SK-N-SH (cell line): ENCODE data around the gene DNAJC2. TPM values are rescaled to one million over a fixed set of nuclear protein-coding genes. Genes with fewer than 3 reads are reported as not detected.

Experiments used
- CTCF ChIA-PET: fragments of 300-600, 350-600 bp; formaldehyde crosslinking; extraction: SDS; loops from one replicate; lab custom pipeline; 2021; lab: Yijun Ruan, JAX
- POLR2A ChIA-PET: fragments of 350-600 bp; sonication (Branson Sonifier 250); formaldehyde crosslinking; extraction: SDS; loops from one replicate; lab custom pipeline; 2020; ENCODE audit warnings: antibody characterized with exemption, inconsistent platforms; lab: Yijun Ruan, JAX
- DNase-seq: peaks from one replicate; pipeline ENCODE4 v3.0.0; 2012
- H2AFZ ChIP-seq: fragments of 200-600 bp; sonication (generic); 2 replicates; pipeline ENCODE4 v1.8.1; 2016; ENCODE audit warnings: antibody characterized with exemption, mild to moderate bottlenecking, low read depth
- H3F3A ChIP-seq: fragments of 200-600 bp; sonication (generic); replicated peaks from 2 replicates; pipeline ENCODE3; 2016; ENCODE audit warnings: antibody characterized with exemption, mild to moderate bottlenecking; ENCODE audit not compliant: insufficient read depth
- H3K27ac ChIP-seq, 2 experiments: fragments of 200-500 bp in 1 of 2; fragments of 200-600 bp in 1 of 2; sonication (Bioruptor generic) in 1 of 2; sonication (generic), shearing (Covaris generic) in 1 of 2; 2 replicates each; pipeline versions ENCODE4 v1.5.1 to v1.6.1; 2014 to 2016; ENCODE audit warnings: low read depth in 2 of 2, inconsistent platforms in 1 of 2, low read length in 1 of 2, mild to moderate bottlenecking in 1 of 2, mixed read lengths in 1 of 2
- H3K27me3 ChIP-seq: fragments of 200-600 bp; sonication (generic), shearing (Covaris generic); 2 replicates; pipeline ENCODE4 v1.6.1; 2016; ENCODE audit warnings: mixed run types; ENCODE audit not compliant: insufficient read depth
- H3K36me3 ChIP-seq, 2 experiments: fragments of 200-500 bp in 1 of 2; fragments of 200-600 bp in 1 of 2; sonication (Bioruptor generic) in 1 of 2; sonication (generic) in 1 of 2; replicated peaks in 1 of 2; 2 replicates each; pipeline versions ENCODE3 to v1.5.1; 2014 to 2016; ENCODE audit warnings: low read length in 1 of 2, mild to moderate bottlenecking in 1 of 2; ENCODE audit not compliant: insufficient read depth in 2 of 2, control insufficient read depth in 1 of 2
- H3K4me1 ChIP-seq, 2 experiments: fragments of 200-500 bp in 1 of 2; fragments of 200-600 bp in 1 of 2; sonication (Bioruptor generic) in 1 of 2; sonication (generic), shearing (Covaris generic) in 1 of 2; 2 replicates each; pipeline versions ENCODE4 v1.5.1 to v1.6.1; 2014 to 2016; ENCODE audit warnings: low read depth in 1 of 2, low read length in 1 of 2, mixed run types in 1 of 2; ENCODE audit not compliant: insufficient read depth in 2 of 2, control insufficient read depth in 1 of 2
- H3K4me2 ChIP-seq: fragments of 200-600 bp; sonication (generic), shearing (Covaris generic); 2 replicates; pipeline ENCODE4 v1.6.1; 2017; ENCODE audit warnings: mixed run types
- H3K4me3 ChIP-seq, 2 experiments: fragments of 200-500 bp in 1 of 2; fragments of 200-600 bp in 1 of 2; sonication (Bioruptor generic) in 1 of 2; sonication (generic), shearing (Covaris generic) in 1 of 2; 2 replicates each; pipeline versions ENCODE4 v1.5.1 to v1.8.1; 2014 to 2016; ENCODE audit warnings: low read depth in 2 of 2, inconsistent platforms in 1 of 2, low read length in 1 of 2, mild to moderate bottlenecking in 1 of 2, mixed read lengths in 1 of 2, moderate library complexity in 1 of 2
- H3K79me2 ChIP-seq: fragments of 200-600 bp; sonication (generic); 2 replicates; pipeline ENCODE4 v1.8.1; 2017; ENCODE audit warnings: mild to moderate bottlenecking; ENCODE audit not compliant: insufficient read depth
- H3K9ac ChIP-seq: fragments of 200-600 bp; sonication (generic); 2 replicates; pipeline ENCODE4 v1.6.1; 2017; ENCODE audit warnings: mixed run types
- H3K9me2 ChIP-seq: fragments of 200-600 bp; sonication (generic); 2 replicates; pipeline ENCODE4 v1.6.1; 2017; ENCODE audit warnings: mixed run types
- H3K9me3 ChIP-seq: fragments of 200-600 bp; sonication (generic); 2 replicates; pipeline ENCODE4 v1.6.1; 2017; ENCODE audit warnings: mixed run types, mild to moderate bottlenecking, moderate library complexity
- H4K20me1 ChIP-seq: fragments of 200-600 bp; sonication (generic); 2 replicates; pipeline ENCODE4 v1.6.1; 2017; ENCODE audit warnings: mild to moderate bottlenecking, mixed run types; ENCODE audit not compliant: insufficient read depth
- EZH2phosphoT487 ChIP-seq: fragments of 200-600 bp; sonication (generic); IDR thresholded peaks from 2 replicates; pipeline ENCODE4 v1.6.1; 2017; ENCODE audit warnings: low read depth, mixed run types, mild to moderate bottlenecking, antibody characterized with exemption, moderate library complexity, borderline replicate concordance
- FOXM1 ChIP-seq: IDR thresholded peaks from 2 replicates; pipeline ENCODE4 v1.4.0; 2012; ENCODE audit warnings: low read depth, mild to moderate bottlenecking
- GABPA ChIP-seq: IDR thresholded peaks from 2 replicates; pipeline ENCODE4 v1.4.0; 2012; ENCODE audit warnings: low read depth, mild to moderate bottlenecking
- IRF3 ChIP-seq: fragments of 150-350 bp; IDR thresholded peaks from 2 replicates; pipeline ENCODE4 v1.6.1; 2016; ENCODE audit warnings: mild to moderate bottlenecking, low read depth, low read length
- JUND ChIP-seq: IDR thresholded peaks from 2 replicates; pipeline ENCODE4 v1.4.0; 2012
- MXI1 ChIP-seq: IDR thresholded peaks from 2 replicates; pipeline ENCODE4 v1.6.1; 2012; ENCODE audit warnings: mild to moderate bottlenecking, low read depth, low read length, improper control_type of control experiment
- NRF1 ChIP-seq: IDR thresholded peaks from 2 replicates; pipeline ENCODE4 v1.6.1; 2012; ENCODE audit warnings: low read depth, mild to moderate bottlenecking, low read length
- PBX3 ChIP-seq: IDR thresholded peaks from 2 replicates; pipeline ENCODE4; 2012
- POLR2AphosphoS5 ChIP-seq: IDR thresholded peaks from 2 replicates; pipeline ENCODE4 v1.6.1; 2012; ENCODE audit warnings: low read depth, low read length
- RAD21 ChIP-seq: IDR thresholded peaks from 2 replicates; pipeline ENCODE4 v1.6.1; 2012; ENCODE audit warnings: mild to moderate bottlenecking, low read length
- RCOR1 ChIP-seq: fragments of 150-350 bp; IDR thresholded peaks from 2 replicates; pipeline ENCODE4 v1.6.1; 2017; ENCODE audit warnings: antibody characterized with exemption, low read length
- RXRA ChIP-seq: IDR thresholded peaks from 2 replicates; pipeline ENCODE4 v1.4.0; 2012; ENCODE audit warnings: low read depth, mild to moderate bottlenecking, borderline replicate concordance
- SIN3A ChIP-seq: IDR thresholded peaks from 2 replicates; pipeline ENCODE4 v1.6.1; 2012; ENCODE audit warnings: low read depth, mild to moderate bottlenecking, low read length, moderate library complexity, borderline replicate concordance
- SMC3 ChIP-seq: IDR thresholded peaks from 2 replicates; pipeline ENCODE4 v1.6.1; 2012; ENCODE audit warnings: low read depth, low read length, improper control_type of control experiment
- TCF12 ChIP-seq: IDR thresholded peaks from 2 replicates; pipeline ENCODE4 v1.4.0; 2012
- TEAD4 ChIP-seq: IDR thresholded peaks from 2 replicates; pipeline ENCODE4 v1.4.0; 2012; ENCODE audit warnings: mild to moderate bottlenecking, borderline replicate concordance; ENCODE audit not compliant: insufficient read depth
- USF2 ChIP-seq: fragments of 150-350 bp; IDR thresholded peaks from 2 replicates; pipeline ENCODE4 v1.6.1; 2017; ENCODE audit warnings: antibody characterized with exemption, low read length, low read depth, borderline replicate concordance
- ZBTB33 ChIP-seq: IDR thresholded peaks from 2 replicates; pipeline ENCODE4 v1.4.0; 2012; ENCODE audit warnings: low read depth, borderline replicate concordance
- WGBS: methylation state at CpG from one replicate; pipeline ENCODE4 v1.1.6; 2017; ENCODE audit warnings: low lambda C conversion rate; 5-methylcytosine and 5-hydroxymethylcytosine counted together
- polyA plus RNA-seq, 3 experiments: library from polyadenylated mRNA; depleted of rRNA; stranded (reverse); fragments of >200 nt; gene quantifications; 2 replicates each; pipeline ENCODE4 v1.2.3, GENCODE V29; 2012

The DNAJC2 gene
- polyA plus RNA-seq, 1 of the 3 experiments (the other 2 are of a cell fraction) = 18.9 TPM

GRCh38 chr7:103344453-103345149 is at the start of gene DNAJC2 (continued):
- no peak for TF ChIP-seq NRF1
- TF ChIP-seq TCF12 = peak; percentile 37; the same call in 1 of the 2 replicates
- no peak for TF ChIP-seq EZH2phosphoT487
- TF ChIP-seq RAD21 = no peak
- no peak for TF ChIP-seq TEAD4
- peak; percentile 84 for TF ChIP-seq RCOR1
- TF ChIP-seq GABPA = peak; percentile 95
- peak; percentile 31; the same call in 1 of the 2 replicates for TF ChIP-seq PBX3
- peak; percentile 96 for TF ChIP-seq POLR2AphosphoS5
- TF ChIP-seq USF2 = no peak; the same call in 1 of the 2 replicates
- TF ChIP-seq IRF3 = peak; percentile 42; the same call in 1 of the 2 replicates

GRCh38 chr7:103391976-103392375 is 47.4 kb upstream of the DNAJC2 start:
- Histone ChIP-seq H3K27ac (no peak overlapping the region), H3K27me3 (no peaks in the 10 kb centered on the region), H3K79me2 (no peaks in the 10 kb centered on the region), H3K9me2 (no peaks in the 10 kb centered on the region), H3K4me3 (no peak overlapping the region)
- TF ChIP-seq ZBTB33 = no peak
- TF ChIP-seq RAD21 = no peak
- TF ChIP-seq JUND = no peak
- TF ChIP-seq FOXM1 = no peak
- no peak for TF ChIP-seq NRF1
- no peak for TF ChIP-seq EZH2phosphoT487
- no peak for TF ChIP-seq SIN3A
- no peak for TF ChIP-seq RXRA
- TF ChIP-seq TCF12 = no peak
- no peak for TF ChIP-seq SMC3
- TF ChIP-seq MXI1 = no peak
- TF ChIP-seq, all 33 proteins: peak for 0
- Histone ChIP-seq H3K36me3 (no peaks in the 10 kb centered on the region), H3K4me1 (no peaks in the 10 kb centered on the region), H4K20me1 (no peaks in the 10 kb centered on the region), H3F3A (no peaks in the 10 kb centered on the region), H3K4me2 (no peak overlapping the region; the same call in 1 of the 2 replicates), H3K9ac (no peak overlapping the region), H3K9me3 (no peaks in the 10 kb centered on the region), H2AFZ (no peak overlapping the region; the same call in 1 of the 2 replicates)
- no peak for DNase-seq
- CTCF ChIA-PET = interaction anchor here (1.9 kb wide), 1 partner anchor 14 kb away, joined by 5 read pairs; no protein-coding TSS in a partner anchor
- POLR2A ChIA-PET = no interaction called here
- 67% methylated on average over 2 of the region's 2 CpGs for whole genome bisulfite sequencing
